ENCODE measurements around the gene RHBDD1.

Gene RHBDD1

DNA sequence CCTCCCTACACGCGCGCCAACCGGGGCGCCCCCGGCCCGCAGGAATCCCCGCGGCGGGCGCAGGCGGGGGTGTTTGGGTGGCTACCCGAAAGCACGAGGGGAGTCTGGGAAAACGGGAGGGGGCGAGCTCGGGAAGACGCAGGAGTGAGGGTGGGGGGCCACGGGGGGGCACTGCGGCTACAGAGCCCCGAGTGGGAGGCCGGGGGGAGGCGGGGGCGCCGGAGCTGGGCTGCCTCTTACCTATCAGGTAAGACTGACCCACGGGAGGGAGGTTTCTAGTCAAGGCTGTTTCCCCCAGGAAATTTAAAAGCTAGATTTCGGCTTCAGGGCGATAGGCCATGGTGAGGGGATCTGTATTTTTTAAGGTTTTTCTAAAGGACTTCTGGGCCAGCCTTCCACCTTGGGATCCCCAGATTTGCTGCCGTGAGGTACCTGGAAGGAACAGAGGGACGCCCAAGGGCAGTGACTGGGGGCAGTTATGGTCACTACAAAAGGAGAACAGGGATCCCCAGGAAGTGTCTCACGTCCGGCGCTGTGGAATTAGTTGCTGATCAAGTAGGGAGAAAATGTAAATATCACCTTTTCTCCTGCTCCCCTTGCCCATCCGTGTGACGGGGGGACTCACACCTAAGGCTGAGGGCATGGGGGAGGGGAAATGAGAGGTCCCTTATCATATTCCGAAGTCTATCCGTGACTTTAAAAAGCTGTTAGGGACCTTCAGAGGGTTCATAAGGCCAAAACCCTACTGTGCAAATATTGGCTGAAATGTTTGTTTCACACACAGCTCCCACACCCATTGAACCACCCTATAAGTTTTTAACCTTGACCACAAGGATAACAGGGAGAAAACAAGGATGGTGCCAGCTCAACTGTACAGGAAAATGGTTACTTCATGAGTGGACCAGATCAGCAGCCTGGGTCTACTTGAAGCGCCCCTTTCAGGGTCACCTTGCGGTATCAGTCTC is 35.6 kb upstream of the RHBDD1 start:
- peak overlapping the region; percentile 93 for H3K9ac ChIP-seq (ENCODE audit: low read length)
- H3K79me2 ChIP-seq (ENCODE audit: insufficient read depth, low read length), result peaks cover 30% of the 10 kb centered on the region
- H3K9me3 ChIP-seq (ENCODE audit: insufficient read depth, low read length), result no peaks in the 10 kb centered on the region
- H4K20me1 ChIP-seq (ENCODE audit: low read depth, low read length), result no peaks in the 10 kb centered on the region
- no peaks in the 10 kb centered on the region for H3K36me3 ChIP-seq (ENCODE audit: low read length)
- peaks cover 24% of the 10 kb centered on the region for H3F3A ChIP-seq (ENCODE audit: insufficient read depth)
- no peaks in the 10 kb centered on the region for H3K27me3 ChIP-seq (ENCODE audit: low read length)
- peak overlapping the region; percentile 97 for H2AFZ ChIP-seq (ENCODE audit: low read depth, low read length, severe bottlenecking)
- peak overlapping the region; percentile 83 for H3K4me2 ChIP-seq (ENCODE audit: low read depth, low read length, poor library complexity, severe bottlenecking)
- H3K4me3 ChIP-seq (ENCODE audit: insufficient read depth, low read length, poor library complexity, severe bottlenecking), result peak overlapping the region; percentile 70
- H3K27ac ChIP-seq (ENCODE audit: low read depth, low read length), result peak overlapping the region; percentile 85
- H3K9me2 ChIP-seq (replicated peaks; ENCODE audit: insufficient read depth, low read length), result no peaks in the 10 kb centered on the region
- TF ChIP-seq EZH2phosphoT487 (conservative IDR thresholded peaks at IDR 0.05; ENCODE audit: low read length) (no peak), CTCF (IDR thresholded peaks at IDR 0.05; ENCODE audit: insufficient read depth, low read length, poor library complexity, severe bottlenecking) (peak; percentile 23)

DNA sequence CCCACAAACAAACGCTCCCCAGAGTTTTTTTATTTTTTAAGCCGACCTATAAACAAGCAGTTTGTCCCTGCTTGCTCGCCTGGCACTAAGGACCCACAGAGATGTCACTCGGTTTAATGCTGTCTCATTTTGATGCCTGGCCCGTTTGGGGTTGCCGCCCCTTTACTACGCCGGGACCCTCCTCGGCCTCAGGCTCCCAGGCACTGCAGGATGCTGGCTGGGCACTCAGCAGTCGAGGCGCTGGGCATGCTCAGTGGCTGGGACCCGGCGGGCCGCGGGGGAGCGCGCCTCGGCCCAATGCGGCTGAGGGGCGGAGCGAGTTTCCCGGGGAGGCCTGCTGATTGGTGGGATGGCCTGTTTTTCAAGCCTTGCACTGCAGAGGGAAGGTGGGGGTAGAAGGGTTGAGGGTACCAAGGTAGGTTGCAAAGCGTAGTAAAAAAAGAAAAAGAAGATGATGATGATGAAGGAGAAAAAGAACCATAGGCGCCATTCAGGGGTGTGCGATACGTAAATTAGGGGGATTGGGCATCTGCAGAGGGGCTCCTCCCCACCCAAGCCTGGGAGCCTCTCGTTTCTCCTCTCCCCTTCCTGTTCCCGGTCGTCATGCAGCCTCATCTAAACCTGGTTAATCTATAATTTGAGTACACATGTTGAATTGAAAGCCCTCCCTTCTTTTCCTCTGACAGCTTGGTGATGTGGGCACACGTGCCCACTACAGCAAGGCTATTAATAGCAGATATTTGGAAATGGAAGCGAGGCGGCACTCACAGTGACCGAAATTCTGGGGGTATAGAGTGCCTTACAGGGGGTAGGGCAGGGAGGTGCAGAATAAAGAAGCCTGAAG is 34.7 kb upstream of the RHBDD1 start:
- peak overlapping the region; percentile 93 for H3K9ac ChIP-seq (ENCODE audit: low read length)
- H3K36me3 ChIP-seq (ENCODE audit: low read length), result no peaks in the 10 kb centered on the region
- H2AFZ ChIP-seq (ENCODE audit: low read depth, low read length, severe bottlenecking), result peak overlapping the region; percentile 97
- peak overlapping the region; percentile 85 for H3K27ac ChIP-seq (ENCODE audit: low read depth, low read length)
- H3K4me3 ChIP-seq (ENCODE audit: insufficient read depth, low read length, poor library complexity, severe bottlenecking), result peak overlapping the region; percentile 70
- no peak for TF ChIP-seq CTCF (IDR thresholded peaks at IDR 0.05; ENCODE audit: insufficient read depth, low read length, poor library complexity, severe bottlenecking)
- TF ChIP-seq EZH2phosphoT487 (conservative IDR thresholded peaks at IDR 0.05; ENCODE audit: low read length), result no peak
- peak overlapping the region; percentile 83 for H3K4me2 ChIP-seq (ENCODE audit: low read depth, low read length, poor library complexity, severe bottlenecking)
- H3F3A ChIP-seq (ENCODE audit: insufficient read depth), result peaks cover 24% of the 10 kb centered on the region
- H3K9me3 ChIP-seq (ENCODE audit: insufficient read depth, low read length), result no peaks in the 10 kb centered on the region
- H3K9me2 ChIP-seq (replicated peaks; ENCODE audit: insufficient read depth, low read length), result no peaks in the 10 kb centered on the region
- H3K79me2 ChIP-seq (ENCODE audit: insufficient read depth, low read length), result peaks cover 21% of the 10 kb centered on the region
- H3K27me3 ChIP-seq (ENCODE audit: low read length), result no peaks in the 10 kb centered on the region
- no peaks in the 10 kb centered on the region for H4K20me1 ChIP-seq (ENCODE audit: low read depth, low read length)

GRCh38 chr2:226802573-226802972 is 33.3 kb upstream of the RHBDD1 start:
- no peak for TF ChIP-seq EZH2phosphoT487 (conservative IDR thresholded peaks at IDR 0.05; ENCODE audit: low read length)
- TF ChIP-seq CTCF (IDR thresholded peaks at IDR 0.05; ENCODE audit: insufficient read depth, low read length, poor library complexity, severe bottlenecking), result peak; percentile 51
- Histone ChIP-seq H3K27ac (ENCODE audit: low read depth, low read length) (peak overlapping the region; percentile 85), H3K27me3 (ENCODE audit: low read length) (no peaks in the 10 kb centered on the region), H3F3A (ENCODE audit: insufficient read depth) (peaks cover 24% of the 10 kb centered on the region), H3K9me2 (replicated peaks; ENCODE audit: insufficient read depth, low read length) (no peaks in the 10 kb centered on the region), H3K9ac (ENCODE audit: low read length) (no peak overlapping the region; the same call in 1 of the 2 replicates), H3K36me3 (ENCODE audit: low read length) (no peaks in the 10 kb centered on the region), H2AFZ (ENCODE audit: low read depth, low read length, severe bottlenecking) (no peak overlapping the region), H3K4me3 (ENCODE audit: insufficient read depth, low read length, poor library complexity, severe bottlenecking) (no peak overlapping the region), H3K9me3 (ENCODE audit: insufficient read depth, low read length) (no peaks in the 10 kb centered on the region), H3K4me2 (ENCODE audit: low read depth, low read length, poor library complexity, severe bottlenecking) (peak overlapping the region; percentile 83), H4K20me1 (ENCODE audit: low read depth, low read length) (no peaks in the 10 kb centered on the region), H3K79me2 (ENCODE audit: insufficient read depth, low read length) (peaks cover 7% of the 10 kb centered on the region)

All from SU-DHL-6 (cell line).